Panc1 (cell line): ENCODE measurements around the gene IGSF3. TPM values are rescaled to one million over a fixed set of nuclear protein-coding genes. Genes with fewer than 3 reads are reported as not detected.
"Not testable (repeated sequence)": the region's sequence is repeated elsewhere in the genome, so short reads cannot be mapped to it uniquely, and the experiment has no call there.

Experiments used
- ATAC-seq: fragments of 200-7000 bp; cut with Tn5 transposase; 2 replicates; pipeline ENCODE4 v1.9.1; 2020; ENCODE audit warnings: mild to moderate bottlenecking, moderate library complexity
- BruUV-seq: library from RNA; stranded (reverse); fragments of 400-500 nt; replicated peaks from 2 replicates; lab custom pipeline; 2021; lab: Mats Ljungman, UMichigan
- CTCF ChIA-PET: fragments of 300-600 bp; sonication (Branson Sonifier 250); formaldehyde crosslinking; loops from one replicate; lab custom pipeline; 2022; ENCODE audit warnings: antibody characterized with exemption; lab: Charles Lee
- POLR2A ChIA-PET: fragments of 300-600 bp; sonication (Branson Sonifier 250); formaldehyde crosslinking; loops from one replicate; lab custom pipeline; 2022; ENCODE audit warnings: antibody characterized with exemption; lab: Charles Lee
- DNase-seq: peaks from one replicate; pipeline ENCODE4 v3.0.0-alpha.2; 2010; ENCODE audit warnings: low read depth, low spot score
- H3K27ac ChIP-seq: 2 replicates; pipeline ENCODE4 v1.5.1; 2011; ENCODE audit warnings: mild to moderate bottlenecking, low read length, inconsistent platforms
- H3K27me3 ChIP-seq: fragments of 200-500 bp; sonication (Bioruptor generic); 2 replicates; pipeline ENCODE4 v1.6.0; 2014; ENCODE audit warnings: low read length, inconsistent platforms; ENCODE audit not compliant: control insufficient read depth, insufficient read depth
- H3K36me3 ChIP-seq: fragments of 200-500 bp; sonication (Bioruptor generic); 2 replicates; pipeline ENCODE4 v1.5.1; 2014; ENCODE audit warnings: inconsistent platforms, mild to moderate bottlenecking, low read length, moderate library complexity; ENCODE audit not compliant: control insufficient read depth, insufficient read depth
- H3K4me1 ChIP-seq: 2 replicates; pipeline ENCODE4 v1.5.1; 2011; ENCODE audit warnings: inconsistent platforms, mild to moderate bottlenecking, low read length, moderate library complexity; ENCODE audit not compliant: control insufficient read depth, insufficient read depth
- H3K4me3 ChIP-seq, 2 experiments: 2 replicates each; pipeline ENCODE4 v1.5.1; 2011 to 2012; ENCODE audit warnings: low read depth in 2 of 2, low read length in 2 of 2, mild to moderate bottlenecking in 2 of 2, inconsistent platforms in 1 of 2, moderate library complexity in 1 of 2
- H3K9me3 ChIP-seq: fragments of 200-500 bp; sonication (Bioruptor generic); 2 replicates; pipeline ENCODE4 v1.5.1; 2014; ENCODE audit warnings: low read depth, mild to moderate bottlenecking, inconsistent platforms, low read length, moderate library complexity; ENCODE audit not compliant: control insufficient read depth, insufficient read depth
- POLR2AphosphoS5 ChIP-seq: IDR thresholded peaks from 2 replicates; pipeline ENCODE4 v1.6.1; 2012; ENCODE audit warnings: mild to moderate bottlenecking, low read depth, low read length, moderate library complexity
- SIN3A ChIP-seq: IDR thresholded peaks from 2 replicates; pipeline ENCODE4 v1.6.1; 2012; ENCODE audit warnings: low read depth, mild to moderate bottlenecking, low read length, moderate library complexity, borderline replicate concordance; ENCODE audit not compliant: insufficient read depth
- TCF7L2 ChIP-seq: IDR thresholded peaks from 2 replicates; pipeline ENCODE4 v1.6.1; 2011; ENCODE audit warnings: mild to moderate bottlenecking, low read depth, low read length, inconsistent platforms
- in situ Hi-C: cut with HindIII; loops from 2 replicates; pipeline ENCODE4 v1.10.0; 2016; ENCODE audit warnings: low sequenced_read_pairs, low pct_unique_long_range_greater_than_20kb
- intact Hi-C: fragments of 100-400 bp; cut with micrococcal nuclease; formaldehyde crosslinking; loops from one replicate; pipeline ENCODE4 v1.10.0; 2022; ENCODE audit not compliant: unreplicated experiment
- total RNA-seq: library from RNA; stranded (reverse); gene quantifications from one replicate; pipeline ENCODE4 v1.2.1, GENCODE V29; 2021; ENCODE audit not compliant: unreplicated experiment
- TF ChIP-seq, protein P1 (sequence below), 2 experiments: IDR thresholded peaks; 2 replicates each; pipeline ENCODE4 v1.6.1; 2011 to 2012; ENCODE audit warnings: low read depth in 2 of 2, control low read depth in 1 of 2, low read length in 1 of 2, mild to moderate bottlenecking in 1 of 2, moderate library complexity in 1 of 2; ENCODE audit not compliant: insufficient read depth in 1 of 2
- TF ChIP-seq, protein P2 (sequence below): fragments of 450-650 bp; IDR thresholded peaks from 2 replicates; pipeline ENCODE4 v1.5.1; 2017; ENCODE audit warnings: mild to moderate bottlenecking

Gene IGSF3
- total RNA-seq, 1 experiment from 2014 or later: 9.3 TPM

DNA sequence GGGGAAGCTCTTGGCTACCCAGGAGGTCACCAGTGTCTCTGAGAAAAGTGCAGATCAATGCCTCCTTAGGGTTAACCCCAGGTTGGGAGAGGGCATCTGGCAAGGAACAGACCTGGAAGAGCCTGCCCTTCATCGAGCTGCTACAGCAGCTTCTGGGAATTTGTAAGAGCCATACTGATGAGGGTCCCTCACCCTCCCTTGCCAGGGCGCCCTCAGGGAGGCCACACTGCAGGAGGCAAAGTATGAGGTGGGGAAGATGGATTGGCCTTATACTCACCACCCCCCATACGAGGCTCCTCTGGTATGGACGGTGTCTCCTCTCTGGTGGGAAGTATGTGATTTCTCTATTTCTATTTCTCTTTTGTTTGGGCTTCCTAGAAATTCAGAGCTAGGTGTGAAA is 13.2 kb downstream of the IGSF3 start:
- in situ Hi-C loops (no loop called here), intact Hi-C loops (no loop called here)
- POLR2A ChIA-PET: no interaction called here
- CTCF ChIA-PET: no interaction called here
- no peaks in the 10 kb centered on the region for H3K27me3 ChIP-seq
- no peak overlapping the region for H3K27ac ChIP-seq
- no peak overlapping the region for H3K4me3 ChIP-seq
- BruUV-seq: no TSS peak
- no peak for TF ChIP-seq TCF7L2
- TF ChIP-seq SIN3A: no peak
- TF ChIP-seq, protein P1, sequence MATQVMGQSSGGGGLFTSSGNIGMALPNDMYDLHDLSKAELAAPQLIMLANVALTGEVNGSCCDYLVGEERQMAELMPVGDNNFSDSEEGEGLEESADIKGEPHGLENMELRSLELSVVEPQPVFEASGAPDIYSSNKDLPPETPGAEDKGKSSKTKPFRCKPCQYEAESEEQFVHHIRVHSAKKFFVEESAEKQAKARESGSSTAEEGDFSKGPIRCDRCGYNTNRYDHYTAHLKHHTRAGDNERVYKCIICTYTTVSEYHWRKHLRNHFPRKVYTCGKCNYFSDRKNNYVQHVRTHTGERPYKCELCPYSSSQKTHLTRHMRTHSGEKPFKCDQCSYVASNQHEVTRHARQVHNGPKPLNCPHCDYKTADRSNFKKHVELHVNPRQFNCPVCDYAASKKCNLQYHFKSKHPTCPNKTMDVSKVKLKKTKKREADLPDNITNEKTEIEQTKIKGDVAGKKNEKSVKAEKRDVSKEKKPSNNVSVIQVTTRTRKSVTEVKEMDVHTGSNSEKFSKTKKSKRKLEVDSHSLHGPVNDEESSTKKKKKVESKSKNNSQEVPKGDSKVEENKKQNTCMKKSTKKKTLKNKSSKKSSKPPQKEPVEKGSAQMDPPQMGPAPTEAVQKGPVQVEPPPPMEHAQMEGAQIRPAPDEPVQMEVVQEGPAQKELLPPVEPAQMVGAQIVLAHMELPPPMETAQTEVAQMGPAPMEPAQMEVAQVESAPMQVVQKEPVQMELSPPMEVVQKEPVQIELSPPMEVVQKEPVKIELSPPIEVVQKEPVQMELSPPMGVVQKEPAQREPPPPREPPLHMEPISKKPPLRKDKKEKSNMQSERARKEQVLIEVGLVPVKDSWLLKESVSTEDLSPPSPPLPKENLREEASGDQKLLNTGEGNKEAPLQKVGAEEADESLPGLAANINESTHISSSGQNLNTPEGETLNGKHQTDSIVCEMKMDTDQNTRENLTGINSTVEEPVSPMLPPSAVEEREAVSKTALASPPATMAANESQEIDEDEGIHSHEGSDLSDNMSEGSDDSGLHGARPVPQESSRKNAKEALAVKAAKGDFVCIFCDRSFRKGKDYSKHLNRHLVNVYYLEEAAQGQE (IDR thresholded peaks at IDR 0.05; ENCODE audit: insufficient read depth in 1 of 2, low read depth in 2 of 2, low read length in 1 of 2): no peak
- TF ChIP-seq POLR2AphosphoS5: no peak
- TF ChIP-seq, protein P2, sequence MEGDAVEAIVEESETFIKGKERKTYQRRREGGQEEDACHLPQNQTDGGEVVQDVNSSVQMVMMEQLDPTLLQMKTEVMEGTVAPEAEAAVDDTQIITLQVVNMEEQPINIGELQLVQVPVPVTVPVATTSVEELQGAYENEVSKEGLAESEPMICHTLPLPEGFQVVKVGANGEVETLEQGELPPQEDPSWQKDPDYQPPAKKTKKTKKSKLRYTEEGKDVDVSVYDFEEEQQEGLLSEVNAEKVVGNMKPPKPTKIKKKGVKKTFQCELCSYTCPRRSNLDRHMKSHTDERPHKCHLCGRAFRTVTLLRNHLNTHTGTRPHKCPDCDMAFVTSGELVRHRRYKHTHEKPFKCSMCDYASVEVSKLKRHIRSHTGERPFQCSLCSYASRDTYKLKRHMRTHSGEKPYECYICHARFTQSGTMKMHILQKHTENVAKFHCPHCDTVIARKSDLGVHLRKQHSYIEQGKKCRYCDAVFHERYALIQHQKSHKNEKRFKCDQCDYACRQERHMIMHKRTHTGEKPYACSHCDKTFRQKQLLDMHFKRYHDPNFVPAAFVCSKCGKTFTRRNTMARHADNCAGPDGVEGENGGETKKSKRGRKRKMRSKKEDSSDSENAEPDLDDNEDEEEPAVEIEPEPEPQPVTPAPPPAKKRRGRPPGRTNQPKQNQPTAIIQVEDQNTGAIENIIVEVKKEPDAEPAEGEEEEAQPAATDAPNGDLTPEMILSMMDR: no peak
- H3K36me3 ChIP-seq: no peaks in the 10 kb centered on the region
- H3K9me3 ChIP-seq: no peaks in the 10 kb centered on the region
- ATAC-seq (no peak), DNase-seq (no peak)
- H3K4me1 ChIP-seq: no peaks in the 10 kb centered on the region

DNA sequence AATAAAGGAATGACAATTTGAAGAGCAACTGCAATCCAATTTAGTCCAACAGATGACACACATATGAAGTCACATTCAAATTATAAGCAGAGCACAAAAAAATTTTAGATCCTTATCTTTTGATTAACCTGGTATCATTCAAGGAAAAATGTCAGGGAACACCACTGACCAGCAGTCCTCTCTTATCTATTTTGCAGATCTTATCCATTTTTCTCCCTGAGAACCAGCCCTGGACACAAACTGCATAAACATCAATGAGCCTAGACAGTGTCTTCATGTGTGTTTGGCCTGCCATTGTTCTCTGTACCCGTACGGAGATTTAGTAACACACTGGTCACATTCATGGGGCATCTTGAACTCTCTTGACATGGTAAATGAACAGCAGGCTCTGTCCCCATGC is 14.9 kb downstream of the IGSF3 start:
- POLR2A ChIA-PET, H3K9me3 ChIP-seq, intact Hi-C loops, H3K27me3 ChIP-seq, BruUV-seq, CTCF ChIA-PET, H3K27ac ChIP-seq, H3K4me3 ChIP-seq, in situ Hi-C loops, DNase-seq, H3K36me3 ChIP-seq, ATAC-seq, H3K4me1 ChIP-seq: not testable (repeated sequence)

DNA sequence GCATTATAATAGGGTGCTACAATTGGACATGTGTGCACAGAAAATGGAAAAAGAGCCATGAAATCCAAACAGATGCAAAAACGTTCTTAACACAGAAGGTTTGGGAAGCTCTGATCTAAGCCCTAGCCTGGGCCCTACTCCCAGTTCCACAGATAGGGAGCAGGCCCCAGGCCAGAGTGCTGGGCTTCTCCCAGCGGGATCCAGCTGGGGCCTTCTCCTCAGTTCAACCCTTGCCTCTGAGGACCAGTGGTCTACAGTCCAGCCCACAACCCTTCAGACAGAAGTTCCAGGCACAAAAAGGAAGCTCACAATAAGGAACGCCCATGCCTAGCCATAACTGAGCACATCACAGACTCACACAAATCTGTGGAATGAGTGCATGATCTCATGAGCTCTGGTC is 16.8 kb downstream of the IGSF3 start:
- DNase-seq, intact Hi-C loops, H3K4me1 ChIP-seq, in situ Hi-C loops, BruUV-seq, H3K36me3 ChIP-seq, CTCF ChIA-PET, H3K4me3 ChIP-seq, H3K27ac ChIP-seq, H3K27me3 ChIP-seq, H3K9me3 ChIP-seq, POLR2A ChIA-PET, ATAC-seq: not testable (repeated sequence)

DNA sequence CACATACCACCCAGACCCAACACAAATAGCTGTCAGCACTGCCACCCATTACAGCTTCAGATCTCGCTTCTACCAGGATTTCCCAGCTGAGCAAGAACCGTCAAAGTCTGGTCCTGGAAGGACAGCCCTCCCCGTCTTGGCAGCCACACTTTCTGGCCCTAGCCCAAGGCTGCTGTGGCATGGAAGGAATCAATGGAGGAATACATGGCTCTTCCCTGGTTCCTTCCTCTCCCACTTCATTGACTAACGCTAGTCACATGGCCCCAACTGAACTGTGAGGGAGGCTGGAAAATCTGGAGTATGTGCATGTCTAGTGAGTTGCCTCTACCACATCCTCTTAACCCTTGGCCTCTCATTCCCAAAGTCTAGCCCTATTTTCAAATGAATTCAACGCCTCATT is 18.5 kb downstream of the IGSF3 start:
- POLR2A ChIA-PET, intact Hi-C loops, H3K4me3 ChIP-seq, DNase-seq, H3K9me3 ChIP-seq, BruUV-seq, H3K27me3 ChIP-seq, H3K4me1 ChIP-seq, CTCF ChIA-PET, ATAC-seq, H3K36me3 ChIP-seq, in situ Hi-C loops, H3K27ac ChIP-seq: not testable (repeated sequence)

DNA sequence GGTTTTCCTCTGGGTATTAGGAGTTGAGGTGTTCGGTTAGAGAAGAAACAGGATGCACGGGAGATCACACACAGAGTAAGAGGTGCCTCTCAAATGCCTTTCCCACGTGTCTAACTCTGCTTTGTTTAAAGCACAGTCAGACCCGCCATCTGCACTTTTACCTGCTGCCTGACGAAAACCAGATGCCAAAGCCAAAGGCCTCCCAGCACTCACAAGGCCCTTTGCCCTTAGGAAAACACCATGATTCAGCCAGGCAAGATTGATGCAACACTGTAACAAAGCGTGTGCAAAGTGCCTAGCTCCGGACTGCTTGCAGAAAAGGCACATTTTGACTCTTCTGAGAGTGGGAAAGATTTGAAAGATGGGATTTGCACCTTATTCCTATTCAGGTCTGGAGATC is 19.2 kb downstream of the IGSF3 start:
- intact Hi-C loops, POLR2A ChIA-PET, H3K36me3 ChIP-seq, ATAC-seq, H3K4me1 ChIP-seq, H3K9me3 ChIP-seq, CTCF ChIA-PET, H3K27me3 ChIP-seq, H3K27ac ChIP-seq, H3K4me3 ChIP-seq, in situ Hi-C loops, BruUV-seq, DNase-seq: not testable (repeated sequence)
